DND-41 (cell line): ENCODE results near the gene B4GALT4.
"Not testable (repeated sequence)": the region's sequence is repeated elsewhere in the genome, so short reads cannot be mapped to it uniquely, and the experiment has no call there.

ENCODE experiments used
- CTCF ChIP-seq: IDR thresholded peaks from 2 replicates; pipeline ENCODE4 v1.5.1; 2012; ENCODE audit warnings: borderline replicate concordance, low read length, moderate library complexity, mild to moderate bottlenecking; ENCODE audit not compliant: poor library complexity, severe bottlenecking; ENCODE audit errors: extremely low read depth
- EZH2 ChIP-seq: IDR thresholded peaks from 3 replicates; pipeline ENCODE4 v1.6.1; 2012; ENCODE audit warnings: borderline replicate concordance, low read depth, mild to moderate bottlenecking, moderate library complexity, low read length, inconsistent platforms; ENCODE audit not compliant: severe bottlenecking

- not testable (repeated sequence) for TF ChIP-seq CTCF, EZH2
Measured at GRCh38 chr3:119242387-119243057, 1.8 kb upstream of the B4GALT4 start.
